Measurements from ENCODE around the gene PIRT.

Gene PIRT

DNA sequence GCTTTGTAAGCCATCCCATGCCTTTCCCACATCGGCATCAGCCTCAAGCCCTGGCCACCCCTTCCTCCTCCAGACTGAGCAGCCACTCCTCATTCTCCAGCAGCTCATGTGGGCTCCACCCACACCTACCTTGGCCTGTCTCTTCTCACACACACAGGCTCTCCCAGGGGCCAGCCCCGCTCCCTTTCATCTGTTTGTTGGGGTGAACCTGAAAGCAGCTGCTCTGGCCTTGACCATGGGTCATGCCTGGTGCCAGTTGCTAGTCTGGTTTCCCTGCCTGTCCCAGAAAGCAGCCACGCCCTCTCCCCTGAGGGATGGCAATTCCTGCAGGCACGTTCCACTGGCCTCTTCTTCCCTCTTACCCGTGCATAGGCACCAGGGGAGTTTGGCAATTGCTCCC is 22.6 kb downstream of the PIRT start:
- no peak for DNase-seq

DNA sequence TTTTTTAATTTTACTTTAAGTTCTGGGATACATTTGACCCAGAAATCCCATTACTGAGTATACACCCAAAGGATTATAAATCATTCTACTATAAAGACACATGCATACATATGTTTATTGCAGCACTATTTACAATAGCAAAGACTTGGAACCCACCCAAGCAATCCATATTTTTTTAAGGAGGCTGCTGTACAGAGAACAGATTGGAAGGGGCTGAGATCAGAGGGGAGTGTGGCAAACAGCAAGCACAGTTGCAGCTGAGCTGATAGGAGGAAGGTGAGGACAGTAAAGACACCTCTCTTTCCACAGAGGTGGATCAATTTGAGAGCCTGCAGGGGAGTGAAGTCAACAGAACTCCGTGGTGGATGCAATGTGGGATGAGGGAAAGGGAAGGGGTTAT is 23.8 kb downstream of the PIRT start:
- no peak for DNase-seq

- no peak for DNase-seq
These were observed 25.2 kb downstream of the PIRT start for GRCh38 chr17:10812674-10813073.

DNA sequence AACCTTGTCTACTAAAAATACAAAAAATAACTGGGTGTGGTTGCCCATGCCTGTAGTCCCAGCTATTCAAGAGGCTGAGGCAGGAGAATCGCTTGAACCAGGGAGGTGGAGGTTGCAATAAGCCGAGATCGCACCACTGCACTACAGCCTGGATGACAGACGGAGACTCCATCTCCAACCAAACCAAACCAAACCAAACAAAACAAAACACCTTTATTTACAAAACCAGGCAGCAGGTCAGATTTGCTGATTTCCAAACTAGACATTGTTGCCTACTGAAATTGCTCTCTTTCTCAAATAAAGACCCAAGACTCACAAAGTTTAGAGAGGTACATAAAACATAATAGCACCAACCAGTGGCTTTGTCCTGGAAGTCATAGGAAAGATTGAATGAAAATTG is 28.3 kb downstream of the PIRT start:
- no peak for DNase-seq

DNA sequence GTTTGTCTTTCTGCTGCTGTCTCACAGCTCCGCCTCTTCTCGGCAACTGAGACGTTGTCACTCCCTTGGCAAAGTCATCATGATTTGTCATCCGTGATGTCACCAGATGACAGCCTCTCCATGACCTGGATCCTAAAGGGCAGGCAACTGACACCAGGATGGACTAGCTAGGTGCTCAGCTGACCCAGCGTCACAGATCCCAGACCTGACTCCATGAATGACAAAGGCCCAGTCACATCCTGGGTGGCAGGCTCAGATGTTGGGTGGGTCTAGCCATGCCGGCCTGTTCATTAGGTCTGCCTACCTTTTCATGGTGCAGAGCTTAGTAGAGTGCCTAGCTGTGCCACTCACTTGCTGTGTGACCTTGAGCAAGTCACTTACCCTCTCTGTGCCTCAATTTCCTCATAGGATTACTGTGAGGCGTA is 30.2 kb downstream of the PIRT start:
- no peak for DNase-seq

DNA sequence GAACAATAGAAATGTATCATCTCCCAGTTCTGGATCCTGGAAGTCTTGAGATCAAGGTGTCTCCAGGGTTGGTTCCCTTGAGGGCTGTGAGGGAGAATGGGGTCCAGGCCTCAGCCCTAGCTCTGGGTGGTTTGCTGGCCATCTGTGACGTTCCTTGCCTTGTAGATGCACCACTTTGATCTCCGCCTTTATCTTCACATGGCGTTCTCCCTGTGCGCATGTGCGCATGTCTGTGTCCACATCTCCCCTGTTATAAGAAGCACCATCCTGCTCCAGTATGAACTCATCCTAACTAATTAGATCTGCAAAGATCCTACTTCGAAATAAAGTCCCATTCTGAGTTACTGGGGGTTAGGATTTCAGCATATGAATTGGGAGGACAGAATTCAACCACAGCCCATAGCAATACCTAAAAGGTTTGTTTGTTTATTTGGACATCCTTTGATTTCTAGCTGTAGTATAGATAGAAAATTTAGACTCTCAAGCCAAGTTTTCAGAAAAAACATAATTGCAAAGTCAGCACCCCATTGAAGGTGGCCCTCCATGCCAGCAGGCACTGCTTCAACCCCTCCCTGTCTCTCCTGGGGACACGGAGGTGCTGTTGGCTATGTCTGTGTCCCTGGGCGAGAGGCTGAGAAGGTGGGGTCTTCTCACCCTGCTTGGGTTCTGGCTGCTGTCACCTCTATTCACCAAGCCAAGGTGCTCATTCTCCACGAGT is 31.2 kb downstream of the PIRT start:
- no peak for DNase-seq

DNA sequence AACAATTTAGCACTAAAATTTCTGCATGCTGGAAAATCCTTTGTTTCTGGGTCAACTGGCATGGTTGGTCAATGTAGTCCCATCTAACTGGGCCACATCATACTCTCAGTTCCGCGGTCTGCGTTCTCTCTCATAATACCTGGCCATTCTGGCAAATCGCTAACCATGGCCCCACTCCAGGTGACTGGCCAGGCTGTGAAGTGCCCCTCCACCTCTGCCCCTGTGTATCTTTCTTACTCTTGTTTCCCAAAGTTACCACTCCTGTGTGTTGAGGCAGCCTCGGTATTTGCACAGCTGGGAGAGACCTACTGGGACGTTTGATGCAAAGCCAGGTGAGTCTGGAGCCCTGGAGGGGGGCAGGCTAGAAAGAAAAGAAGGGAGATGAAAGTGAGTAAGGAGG is 32.0 kb downstream of the PIRT start:
- DNase-seq, result no peak

DNA sequence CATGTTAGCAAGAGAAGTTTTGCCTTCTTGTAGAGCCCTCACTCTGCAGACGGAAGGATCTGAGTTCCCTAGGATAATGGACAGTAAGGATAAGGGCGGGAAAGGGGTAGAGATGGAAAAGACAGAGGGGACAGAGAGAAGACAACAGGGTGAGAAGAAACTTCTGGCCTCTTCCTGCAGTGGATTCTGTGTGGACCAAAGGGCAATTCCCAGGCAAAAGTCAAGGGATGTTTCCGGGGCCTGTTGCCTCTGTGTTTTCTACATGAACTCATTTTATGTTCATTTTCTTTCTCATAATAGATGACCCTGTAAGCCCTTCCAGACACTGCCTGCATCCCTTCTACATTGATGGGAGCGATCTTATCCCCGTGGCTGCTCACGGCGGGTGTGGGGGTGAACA is 33.3 kb downstream of the PIRT start:
- DNase-seq, result no peak

DNA sequence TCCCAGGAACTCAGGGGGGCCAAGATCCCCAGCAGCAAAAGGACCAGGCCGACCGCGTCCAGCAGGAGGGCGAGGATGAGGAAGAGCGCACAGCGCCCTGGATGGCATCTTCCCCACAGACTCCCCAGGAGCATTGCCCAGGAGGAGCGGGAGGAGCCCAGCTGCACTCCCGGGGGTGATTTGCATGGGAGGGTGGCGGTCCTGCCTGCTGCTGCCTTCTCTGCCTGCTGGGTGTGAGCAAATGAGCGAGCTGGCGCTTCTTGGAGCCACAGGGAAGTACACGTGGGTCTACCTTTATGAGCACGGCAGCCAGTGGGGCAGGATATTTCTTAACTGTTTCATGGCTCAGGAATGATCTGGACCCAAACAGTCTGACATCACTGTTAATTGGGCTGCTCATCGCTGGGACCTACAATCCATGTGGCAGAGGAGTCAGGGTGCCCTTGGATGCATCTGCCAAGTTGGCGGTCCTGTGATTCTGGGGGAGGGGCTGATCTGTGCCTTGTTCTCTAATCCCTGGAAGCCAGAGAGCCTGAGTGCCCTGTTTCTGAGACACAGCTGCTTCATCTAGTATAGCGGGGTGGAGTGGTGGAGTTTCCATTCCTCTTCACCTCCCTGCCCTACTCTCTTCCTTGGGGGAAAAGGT is 33.9 kb downstream of the PIRT start, which contains the start of gene TMEM238L:
TSS of gene TMEM238L (minus strand) at position 270 of the 646 bp plus-strand sequence. CDS start at position 134, 136 bp downstream.
- DNase-seq, result no peak

DNA sequence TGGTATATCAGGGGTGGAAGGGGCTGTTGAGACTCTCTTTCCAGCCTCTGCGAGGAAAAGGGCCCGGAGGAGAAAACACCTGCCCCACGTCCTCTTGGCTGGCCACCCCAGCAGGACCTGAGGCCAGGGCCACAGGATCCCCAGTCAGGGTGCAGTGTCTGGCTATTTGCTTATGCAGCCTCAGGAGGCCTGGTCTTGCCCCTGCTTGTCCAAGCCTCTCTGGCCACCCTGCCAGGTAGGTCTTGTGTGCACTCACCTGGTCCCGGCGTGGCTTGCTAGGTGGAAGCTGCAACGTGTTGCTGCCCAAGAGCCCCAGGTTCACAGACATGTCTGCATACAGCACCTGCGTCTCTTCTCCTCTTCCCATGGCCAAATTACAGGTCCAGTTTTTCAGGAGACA is 34.5 kb downstream of the PIRT start:
- DNase-seq, result no peak

DNA sequence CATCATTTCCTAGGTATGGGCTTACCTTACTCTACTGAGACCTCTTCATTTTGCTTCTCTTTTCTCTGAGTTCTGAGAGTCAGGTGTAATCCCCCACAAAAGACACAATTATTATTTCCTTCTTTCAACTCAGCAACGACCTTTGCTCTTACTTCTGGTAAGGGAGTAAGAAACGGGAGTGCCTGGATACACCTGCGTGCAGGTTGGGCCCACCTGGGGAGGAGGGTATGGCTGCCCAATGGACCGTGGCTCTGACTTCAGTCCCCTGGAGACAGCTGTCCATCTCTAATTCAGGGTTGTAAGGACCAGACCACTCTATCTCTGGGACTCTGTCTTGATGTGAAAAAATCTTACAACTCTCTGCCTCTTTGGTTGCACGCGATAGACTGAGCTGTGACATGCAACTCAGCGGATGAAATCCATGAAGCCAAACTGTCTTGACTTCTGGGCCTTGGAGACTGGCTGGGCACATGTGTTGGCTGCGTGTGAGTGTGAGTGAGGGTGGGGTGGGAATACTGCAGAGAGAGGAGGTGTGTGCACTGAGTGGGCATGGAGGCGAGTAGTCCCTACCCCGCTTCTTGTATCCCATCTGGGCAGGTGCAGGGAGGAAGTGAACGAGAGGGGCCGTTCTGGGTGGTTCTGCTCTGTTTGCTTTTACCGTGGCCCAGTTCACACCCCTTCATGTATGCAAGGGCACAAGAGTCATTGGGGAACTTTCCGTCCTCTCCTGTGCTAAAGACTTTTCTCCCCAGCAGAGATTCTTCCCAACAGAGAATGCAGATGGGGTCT is 35.2 kb downstream of the PIRT start:
- DNase-seq, result no peak

DNA sequence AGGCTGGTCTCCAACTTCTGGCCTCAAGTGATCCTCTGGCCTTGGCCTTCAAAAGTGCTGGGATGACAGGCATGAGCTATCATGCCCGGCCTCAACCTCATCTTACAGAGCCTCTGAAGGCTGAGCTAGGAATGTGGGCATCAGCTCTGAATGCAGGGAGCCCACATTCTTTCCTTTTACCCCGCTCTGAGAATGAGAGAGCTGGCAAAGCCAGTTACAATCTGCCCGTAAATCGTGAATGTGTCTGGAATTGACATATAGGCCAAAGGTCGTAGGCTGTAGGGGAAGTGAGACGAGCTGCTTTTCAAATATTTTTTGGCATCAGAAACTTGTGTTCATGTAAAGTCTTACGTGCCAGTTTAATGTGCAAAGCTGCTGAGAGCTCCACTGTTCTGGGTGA is 38.5 kb downstream of the PIRT start:
- no peak for DNase-seq

DNA sequence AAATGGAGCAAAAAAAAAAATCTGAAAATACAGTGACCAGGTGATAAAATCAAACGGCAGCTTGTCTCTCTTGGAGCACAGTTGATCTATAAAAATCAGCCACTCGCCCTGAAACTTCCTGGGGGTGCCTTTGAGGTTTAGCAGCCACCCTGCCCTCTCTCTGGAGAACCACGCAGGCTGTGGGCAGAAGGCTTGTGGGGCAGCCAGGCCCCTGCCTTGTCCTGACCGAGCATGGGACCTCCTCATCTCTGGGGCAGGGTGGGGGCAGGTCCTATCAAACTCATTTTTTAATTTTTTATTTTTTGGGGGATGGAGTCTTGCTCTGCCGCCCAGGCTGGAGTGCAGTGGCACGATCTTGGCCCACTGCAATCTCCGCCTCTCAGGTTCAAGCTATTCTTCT is 39.0 kb downstream of the PIRT start:
- DNase-seq, result no peak

DNA sequence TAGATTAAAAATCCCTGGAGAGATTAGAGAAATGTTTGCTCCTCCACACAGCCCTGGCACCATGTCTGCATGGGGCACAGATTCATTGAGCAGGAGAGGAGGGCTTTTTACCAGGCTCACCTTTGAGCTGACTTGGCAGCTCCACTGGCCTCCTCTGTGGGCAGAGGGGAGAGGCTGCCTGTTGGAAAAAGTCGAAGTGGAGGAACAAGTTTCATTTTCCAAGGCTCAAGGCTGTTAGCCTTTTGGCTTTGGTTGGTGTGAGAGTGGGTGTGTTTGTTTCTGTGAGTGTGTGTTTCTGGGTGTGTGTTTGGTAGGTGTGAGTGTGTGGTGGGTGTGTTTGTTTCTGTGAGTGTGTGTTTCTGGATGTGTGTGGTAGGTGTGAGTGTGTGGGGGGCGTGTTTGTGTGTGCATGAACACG is 39.5 kb downstream of the PIRT start:
- no peak for DNase-seq

GRCh38 chr17:10797476-10798328 is 40.2 kb downstream of the PIRT start:
- DNase-seq, result no peak

DNA sequence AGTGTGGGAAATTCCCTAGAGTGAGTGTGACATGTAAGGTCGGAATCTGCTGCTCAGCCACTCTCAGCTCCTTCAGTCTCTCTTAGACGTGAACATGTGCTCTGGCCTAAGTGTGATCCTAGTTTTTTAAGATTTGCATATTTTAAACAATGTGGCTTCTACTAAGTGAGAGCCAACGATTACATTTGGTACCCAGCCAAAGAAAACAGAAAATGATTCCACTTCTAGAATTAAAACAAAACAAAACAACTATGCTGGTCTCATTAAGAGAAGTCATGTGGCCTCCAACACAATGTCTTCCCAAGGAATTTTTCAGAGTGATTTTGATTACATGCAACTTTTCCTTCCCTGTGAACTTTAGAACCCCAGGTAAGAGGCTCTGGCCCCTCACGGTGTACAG is 44.1 kb downstream of the PIRT start:
- DNase-seq, result no peak

- DNase-seq, result no peak
These were observed 44.6 kb downstream of the PIRT start for GRCh38 chr17:10793256-10793655.

GRCh38 chr17:10792151-10792550 is 45.7 kb downstream of the PIRT start:
- DNase-seq, result no peak

GRCh38 chr17:10790491-10791401 is 47.1 kb downstream of the PIRT start:
- DNase-seq, result no peak

- DNase-seq, result no peak
These were observed 48.1 kb downstream of the PIRT start for GRCh38 chr17:10789694-10790271.

- no peak for DNase-seq
These were observed 50.4 kb downstream of the PIRT start for GRCh38 chr17:10787306-10788045.

All from COR-L47 (cell line).